HEK293 (cell line): ENCODE results near the gene EIPR1.

Experiments
- CTCF ChIA-PET: fragments of 350-600 bp; formaldehyde crosslinking; extraction: SDS; loops from one replicate; lab custom pipeline; 2021; ENCODE audit warnings: antibody characterized with exemption; lab: Yijun Ruan, JAX
- POLR2A ChIA-PET: fragments of 300-600 bp; formaldehyde crosslinking; extraction: SDS; loops from one replicate; lab custom pipeline; 2020; ENCODE audit warnings: antibody characterized with exemption, inconsistent platforms; lab: Yijun Ruan, JAX
- H3K27ac ChIP-seq: fragments of 200-500 bp; sonication (Bioruptor generic); 2 replicates; pipeline ENCODE4 v1.5.1; 2014; ENCODE audit warnings: low read depth, low read length, control low read depth, inconsistent platforms; ENCODE audit errors: extremely low read depth
- H3K36me3 ChIP-seq, 2 experiments: fragments of 200-500 bp in 1 of 2; sonication (Bioruptor generic) in 1 of 2; 1 replicate in 1 of 2; 2 replicates in 1 of 2; pipeline ENCODE4 v1.5.1; 2014 to 2017; ENCODE audit warnings: inconsistent platforms in 2 of 2, low read length in 2 of 2; ENCODE audit not compliant: control insufficient read depth in 2 of 2, insufficient read depth in 1 of 2
- H3K4me1 ChIP-seq: fragments of 200-500 bp; sonication (Bioruptor generic); 2 replicates; pipeline ENCODE4 v1.5.1; 2014; ENCODE audit warnings: mild to moderate bottlenecking, low read length, inconsistent platforms; ENCODE audit not compliant: control insufficient read depth, insufficient read depth
- H3K4me3 ChIP-seq: 2 replicates; pipeline ENCODE4 v1.5.1; 2011; ENCODE audit warnings: low read depth, mild to moderate bottlenecking, control low read depth, low read length, moderate library complexity
- H3K9me3 ChIP-seq: fragments of 200-500 bp; sonication (Bioruptor generic); 2 replicates; pipeline ENCODE4 v1.5.1; 2014; ENCODE audit warnings: low read depth, low read length, inconsistent platforms; ENCODE audit not compliant: control insufficient read depth, insufficient read depth
- BCL11B ChIP-seq: fragments of 450-650 bp; formaldehyde crosslinking; IDR thresholded peaks from 2 replicates; pipeline ENCODE4 v1.5.1; 2016; ENCODE audit warnings: low read depth, missing biosample characterization, missing genetic modification characterization
- KLF1 ChIP-seq: fragments of 450-650 bp; formaldehyde crosslinking; IDR thresholded peaks from 2 replicates; pipeline ENCODE4 v1.5.1; 2016; ENCODE audit warnings: missing biosample characterization, missing genetic modification characterization
- SCRT2 ChIP-seq: fragments of 450-650 bp; formaldehyde crosslinking; IDR thresholded peaks from 2 replicates; pipeline ENCODE4 v1.5.1; 2016; ENCODE audit warnings: missing biosample characterization, missing genetic modification characterization
- ZFP69B ChIP-seq: fragments of 450-650 bp; formaldehyde crosslinking; IDR thresholded peaks from 2 replicates; pipeline ENCODE4 v1.5.1; 2016; ENCODE audit warnings: missing biosample characterization, missing genetic modification characterization
- ZNF140 ChIP-seq: fragments of 450-650 bp; formaldehyde crosslinking; IDR thresholded peaks from 2 replicates; pipeline ENCODE4 v1.5.1; 2016; ENCODE audit warnings: missing biosample characterization, missing genetic modification characterization
- ZNF146 ChIP-seq: fragments of 450-650 bp; formaldehyde crosslinking; IDR thresholded peaks from 2 replicates; pipeline ENCODE4 v1.5.1; 2016; ENCODE audit warnings: missing biosample characterization, missing genetic modification characterization
- ZNF324 ChIP-seq: fragments of 450-650 bp; formaldehyde crosslinking; IDR thresholded peaks from 2 replicates; pipeline ENCODE4 v1.5.1; 2016; ENCODE audit warnings: missing biosample characterization, missing genetic modification characterization
- ZNF501 ChIP-seq: fragments of 450-650 bp; formaldehyde crosslinking; IDR thresholded peaks from 2 replicates; pipeline ENCODE4 v1.5.1; 2016; ENCODE audit warnings: missing biosample characterization, missing genetic modification characterization
- ZNF514 ChIP-seq: fragments of 450-650 bp; formaldehyde crosslinking; IDR thresholded peaks from 2 replicates; pipeline ENCODE4 v1.5.1; 2016; ENCODE audit warnings: missing biosample characterization, missing genetic modification characterization
- ZNF596 ChIP-seq: fragments of 450-650 bp; IDR thresholded peaks from 2 replicates; pipeline ENCODE4 v1.5.0; 2018; ENCODE audit warnings: missing biosample characterization, mild to moderate bottlenecking, missing genetic modification characterization, moderate library complexity
- ZNF626 ChIP-seq: fragments of 450-650 bp; sonication (Bioruptor Pico); formaldehyde crosslinking; IDR thresholded peaks from 2 replicates; pipeline ENCODE4 v1.5.1; 2018; ENCODE audit warnings: missing biosample characterization, missing genetic modification characterization, inconsistent platforms
- TF ChIP-seq, protein P1 (sequence below): fragments of 450-650 bp; formaldehyde crosslinking; IDR thresholded peaks from 2 replicates; pipeline ENCODE4 v1.5.1; 2016; ENCODE audit warnings: missing biosample characterization, missing genetic modification characterization
- TF ChIP-seq, protein P2 (sequence below): fragments of 450-650 bp; formaldehyde crosslinking; IDR thresholded peaks from 2 replicates; pipeline ENCODE4 v1.5.1; 2016; ENCODE audit warnings: missing biosample characterization, missing genetic modification characterization
- TF ChIP-seq, protein P3 (sequence below): fragments of 450-650 bp; formaldehyde crosslinking; IDR thresholded peaks from 2 replicates; pipeline ENCODE4 v1.5.0; 2017; ENCODE audit warnings: missing biosample characterization, missing genetic modification characterization, borderline replicate concordance
- TF ChIP-seq, protein P4 (sequence below): fragments of 450-650 bp; formaldehyde crosslinking; IDR thresholded peaks from 2 replicates; pipeline ENCODE4 v1.5.1; 2016; ENCODE audit warnings: missing biosample characterization, missing genetic modification characterization

Gene EIPR1

DNA sequence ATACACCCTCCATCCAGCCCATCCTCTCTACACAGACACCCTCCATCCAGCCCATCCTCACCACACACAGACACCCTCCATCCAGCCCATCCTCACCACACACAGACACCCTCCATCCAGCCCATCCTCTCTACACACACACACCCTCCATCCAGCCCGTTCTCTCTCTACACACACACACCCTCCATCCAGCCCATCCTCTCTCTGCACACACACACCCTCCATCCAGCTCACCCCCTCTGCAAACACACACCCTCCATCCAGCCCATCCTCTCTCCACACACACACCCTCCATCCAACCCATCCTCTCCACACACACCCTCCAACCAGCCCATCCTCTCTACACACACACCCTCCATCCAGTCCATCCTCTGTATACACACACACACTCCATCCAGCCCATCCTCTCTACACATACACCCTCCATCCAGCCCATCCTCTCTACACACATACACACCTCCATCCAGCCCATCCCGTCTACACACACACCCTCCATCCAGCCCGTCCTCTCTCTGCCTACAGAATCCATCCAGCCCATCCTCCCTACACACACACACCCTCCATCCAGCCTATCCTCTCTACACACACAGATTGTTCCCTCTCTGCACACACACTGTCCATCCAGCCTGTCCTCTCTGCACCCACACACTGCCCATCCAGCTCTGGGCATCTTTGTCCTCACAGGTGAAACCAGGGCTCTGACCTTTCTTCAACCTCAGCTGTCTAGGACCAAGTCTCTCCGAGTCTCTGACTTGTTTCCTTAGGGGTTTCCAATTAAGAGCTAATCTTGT lies 81.2 kb downstream of the EIPR1 start:
- POLR2A ChIA-PET = no interaction called here
- Histone ChIP-seq H3K4me3 (no peak overlapping the region), H3K4me1 (no peaks in the 10 kb centered on the region)
- CTCF ChIA-PET = no interaction called here
- peak; percentile 74 for TF ChIP-seq KLF1
- TF ChIP-seq, protein P1, sequence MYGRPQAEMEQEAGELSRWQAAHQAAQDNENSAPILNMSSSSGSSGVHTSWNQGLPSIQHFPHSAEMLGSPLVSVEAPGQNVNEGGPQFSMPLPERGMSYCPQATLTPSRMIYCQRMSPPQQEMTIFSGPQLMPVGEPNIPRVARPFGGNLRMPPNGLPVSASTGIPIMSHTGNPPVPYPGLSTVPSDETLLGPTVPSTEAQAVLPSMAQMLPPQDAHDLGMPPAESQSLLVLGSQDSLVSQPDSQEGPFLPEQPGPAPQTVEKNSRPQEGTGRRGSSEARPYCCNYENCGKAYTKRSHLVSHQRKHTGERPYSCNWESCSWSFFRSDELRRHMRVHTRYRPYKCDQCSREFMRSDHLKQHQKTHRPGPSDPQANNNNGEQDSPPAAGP (tag by site-specific recombination) = peak; percentile 66
- TF ChIP-seq, protein P2, sequence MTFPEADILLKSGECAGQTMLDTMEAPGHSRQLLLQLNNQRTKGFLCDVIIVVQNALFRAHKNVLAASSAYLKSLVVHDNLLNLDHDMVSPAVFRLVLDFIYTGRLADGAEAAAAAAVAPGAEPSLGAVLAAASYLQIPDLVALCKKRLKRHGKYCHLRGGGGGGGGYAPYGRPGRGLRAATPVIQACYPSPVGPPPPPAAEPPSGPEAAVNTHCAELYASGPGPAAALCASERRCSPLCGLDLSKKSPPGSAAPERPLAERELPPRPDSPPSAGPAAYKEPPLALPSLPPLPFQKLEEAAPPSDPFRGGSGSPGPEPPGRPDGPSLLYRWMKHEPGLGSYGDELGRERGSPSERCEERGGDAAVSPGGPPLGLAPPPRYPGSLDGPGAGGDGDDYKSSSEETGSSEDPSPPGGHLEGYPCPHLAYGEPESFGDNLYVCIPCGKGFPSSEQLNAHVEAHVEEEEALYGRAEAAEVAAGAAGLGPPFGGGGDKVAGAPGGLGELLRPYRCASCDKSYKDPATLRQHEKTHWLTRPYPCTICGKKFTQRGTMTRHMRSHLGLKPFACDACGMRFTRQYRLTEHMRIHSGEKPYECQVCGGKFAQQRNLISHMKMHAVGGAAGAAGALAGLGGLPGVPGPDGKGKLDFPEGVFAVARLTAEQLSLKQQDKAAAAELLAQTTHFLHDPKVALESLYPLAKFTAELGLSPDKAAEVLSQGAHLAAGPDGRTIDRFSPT (tag by site-specific recombination) = no peak
- TF ChIP-seq, all 188 proteins: peak for 2
- no peak overlapping the region for H3K27ac ChIP-seq
- no peaks in the 10 kb centered on the region; a peak in 1 of 3 replicates for H3K36me3 ChIP-seq
- no peaks in the 10 kb centered on the region for H3K9me3 ChIP-seq

DNA sequence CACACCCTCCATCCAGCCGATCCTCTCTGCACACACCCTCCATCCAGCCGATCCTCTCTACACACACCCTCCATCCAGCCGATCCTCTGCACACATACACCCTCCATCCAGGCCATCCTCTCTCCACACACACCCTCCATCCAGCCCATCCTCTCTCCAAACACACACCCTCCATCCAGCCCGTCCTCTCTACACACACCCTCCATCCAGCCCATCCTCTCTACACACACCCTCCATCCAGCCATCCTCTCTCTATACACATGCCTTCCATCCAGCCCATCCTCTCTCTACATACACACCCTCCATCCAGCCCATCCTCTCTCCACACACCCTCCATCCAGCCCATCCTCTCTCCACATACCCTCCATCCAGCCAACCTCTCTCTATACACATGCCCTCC lies 83.1 kb downstream of the EIPR1 start:
- ChIA-PET CTCF (no interaction called here), POLR2A (no interaction called here)
- H3K27ac ChIP-seq = no peak overlapping the region
- TF ChIP-seq ZFP69B (no peak), ZNF514 (tag by site-specific recombination) (no peak), ZNF596 (tag by site-specific recombination) (no peak), ZNF626 (no peak), ZNF324 (tag by site-specific recombination) (no peak), ZNF146 (no peak), SCRT2 (tag by site-specific recombination) (no peak), BCL11B (tag by site-specific recombination) (no peak), ZNF501 (tag by site-specific recombination) (no peak), ZNF140 (no peak)
- TF ChIP-seq, protein P3, sequence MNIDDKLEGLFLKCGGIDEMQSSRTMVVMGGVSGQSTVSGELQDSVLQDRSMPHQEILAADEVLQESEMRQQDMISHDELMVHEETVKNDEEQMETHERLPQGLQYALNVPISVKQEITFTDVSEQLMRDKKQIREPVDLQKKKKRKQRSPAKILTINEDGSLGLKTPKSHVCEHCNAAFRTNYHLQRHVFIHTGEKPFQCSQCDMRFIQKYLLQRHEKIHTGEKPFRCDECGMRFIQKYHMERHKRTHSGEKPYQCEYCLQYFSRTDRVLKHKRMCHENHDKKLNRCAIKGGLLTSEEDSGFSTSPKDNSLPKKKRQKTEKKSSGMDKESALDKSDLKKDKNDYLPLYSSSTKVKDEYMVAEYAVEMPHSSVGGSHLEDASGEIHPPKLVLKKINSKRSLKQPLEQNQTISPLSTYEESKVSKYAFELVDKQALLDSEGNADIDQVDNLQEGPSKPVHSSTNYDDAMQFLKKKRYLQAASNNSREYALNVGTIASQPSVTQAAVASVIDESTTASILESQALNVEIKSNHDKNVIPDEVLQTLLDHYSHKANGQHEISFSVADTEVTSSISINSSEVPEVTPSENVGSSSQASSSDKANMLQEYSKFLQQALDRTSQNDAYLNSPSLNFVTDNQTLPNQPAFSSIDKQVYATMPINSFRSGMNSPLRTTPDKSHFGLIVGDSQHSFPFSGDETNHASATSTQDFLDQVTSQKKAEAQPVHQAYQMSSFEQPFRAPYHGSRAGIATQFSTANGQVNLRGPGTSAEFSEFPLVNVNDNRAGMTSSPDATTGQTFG = no peak
- no peaks in the 10 kb centered on the region; a peak in 1 of 3 replicates for H3K36me3 ChIP-seq
- no peak overlapping the region for H3K4me3 ChIP-seq
- H3K9me3 ChIP-seq = no peaks in the 10 kb centered on the region
- H3K4me1 ChIP-seq = no peaks in the 10 kb centered on the region

DNA sequence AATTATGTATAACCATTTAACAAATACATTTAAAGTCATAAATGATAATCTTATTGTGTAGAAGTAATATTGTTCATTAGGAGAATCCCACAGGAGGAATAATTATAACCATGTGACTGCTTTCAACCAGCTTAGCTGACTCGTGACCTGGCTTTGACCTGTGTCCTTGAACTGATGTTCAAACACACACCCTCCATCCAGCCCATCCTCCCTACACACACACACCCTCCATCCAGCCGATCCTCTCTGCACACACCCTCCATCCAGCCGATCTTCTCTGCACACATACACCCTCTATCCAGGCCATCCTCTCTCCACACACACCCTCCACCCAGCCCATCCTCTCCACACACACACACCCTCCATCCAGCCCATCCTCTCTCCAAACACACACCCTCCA lies 83.5 kb downstream of the EIPR1 start:
- H3K36me3 ChIP-seq = no peaks in the 10 kb centered on the region; a peak in 1 of 3 replicates
- no peak overlapping the region for H3K4me3 ChIP-seq
- CTCF ChIA-PET = no interaction called here
- H3K27ac ChIP-seq = no peak overlapping the region
- POLR2A ChIA-PET = no interaction called here
- no peaks in the 10 kb centered on the region for H3K9me3 ChIP-seq
- peak; percentile 77 for TF ChIP-seq KLF1
- TF ChIP-seq, protein P4, sequence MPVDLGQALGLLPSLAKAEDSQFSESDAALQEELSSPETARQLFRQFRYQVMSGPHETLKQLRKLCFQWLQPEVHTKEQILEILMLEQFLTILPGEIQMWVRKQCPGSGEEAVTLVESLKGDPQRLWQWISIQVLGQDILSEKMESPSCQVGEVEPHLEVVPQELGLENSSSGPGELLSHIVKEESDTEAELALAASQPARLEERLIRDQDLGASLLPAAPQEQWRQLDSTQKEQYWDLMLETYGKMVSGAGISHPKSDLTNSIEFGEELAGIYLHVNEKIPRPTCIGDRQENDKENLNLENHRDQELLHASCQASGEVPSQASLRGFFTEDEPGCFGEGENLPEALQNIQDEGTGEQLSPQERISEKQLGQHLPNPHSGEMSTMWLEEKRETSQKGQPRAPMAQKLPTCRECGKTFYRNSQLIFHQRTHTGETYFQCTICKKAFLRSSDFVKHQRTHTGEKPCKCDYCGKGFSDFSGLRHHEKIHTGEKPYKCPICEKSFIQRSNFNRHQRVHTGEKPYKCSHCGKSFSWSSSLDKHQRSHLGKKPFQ = no peak
- TF ChIP-seq, all 188 proteins: peak for 1
- H3K4me1 ChIP-seq = no peaks in the 10 kb centered on the region
